ENCODE data around the gene TBX3.
A peak's percentile ranks its signal among the peaks of the same experiment; 100 is the strongest.

Gene TBX3

DNA sequence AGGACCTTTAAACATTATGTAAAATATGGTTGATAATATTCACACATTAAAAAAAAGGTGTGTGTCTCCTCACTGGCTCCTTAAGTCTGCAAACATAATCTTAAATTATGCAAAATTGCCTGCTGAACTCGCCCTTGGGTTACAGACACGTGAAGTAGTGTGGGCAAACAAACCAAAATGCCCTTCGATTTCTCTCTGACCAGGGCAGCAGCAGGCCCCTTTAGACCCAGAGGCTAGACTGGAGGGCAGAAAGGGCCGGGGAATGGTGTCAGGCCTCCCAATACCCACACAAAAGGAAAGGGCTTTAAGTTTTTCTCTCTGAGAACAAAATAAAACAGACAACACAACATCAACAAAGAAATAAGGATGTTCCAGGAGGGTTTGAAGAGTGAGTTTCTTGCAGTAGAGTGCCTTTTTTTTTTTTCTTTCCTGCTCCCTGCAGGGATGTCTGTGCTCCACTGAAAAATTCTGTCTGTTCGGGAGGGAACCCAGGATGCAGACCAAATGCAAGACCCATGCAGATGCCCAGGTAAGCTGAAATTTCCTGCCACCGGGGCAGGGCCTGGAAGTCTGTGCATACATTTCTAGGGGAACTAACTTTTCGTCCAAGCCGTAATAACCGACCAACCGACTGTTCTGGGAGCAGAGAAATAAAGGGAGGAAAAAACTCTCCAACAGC is 1.7 kb downstream of the TBX3 start:
- Histone ChIP-seq H3K9ac (ENCODE audit: low read depth, low read length) (peak overlapping the region; percentile 73; the same call in 1 of the 2 replicates), H3K9me3 (ENCODE audit: control insufficient read depth, insufficient read depth, low read length) (no peaks in the 10 kb centered on the region), H3K36me3 (ENCODE audit: insufficient read depth, low read length) (no peaks in the 10 kb centered on the region), H3K4me1 (ENCODE audit: insufficient read depth, low read length) (peaks cover 27% of the 10 kb centered on the region)

GRCh38 chr12:114681116-114681871 is 2.7 kb downstream of the TBX3 start:
- Histone ChIP-seq H3K4me1 (ENCODE audit: insufficient read depth, low read length) (peaks cover 20% of the 10 kb centered on the region), H3K9me3 (ENCODE audit: control insufficient read depth, insufficient read depth, low read length) (no peaks in the 10 kb centered on the region), H3K36me3 (ENCODE audit: insufficient read depth, low read length) (no peaks in the 10 kb centered on the region), H3K9ac (ENCODE audit: low read depth, low read length) (no peak overlapping the region)

GRCh38 chr12:114680604-114681069 is 3.3 kb downstream of the TBX3 start:
- H3K36me3 ChIP-seq (ENCODE audit: insufficient read depth, low read length), result no peaks in the 10 kb centered on the region
- no peak overlapping the region for H3K9ac ChIP-seq (ENCODE audit: low read depth, low read length)
- no peaks in the 10 kb centered on the region for H3K9me3 ChIP-seq (ENCODE audit: control insufficient read depth, insufficient read depth, low read length)
- H3K4me1 ChIP-seq (ENCODE audit: insufficient read depth, low read length), result peaks cover 18% of the 10 kb centered on the region

DNA sequence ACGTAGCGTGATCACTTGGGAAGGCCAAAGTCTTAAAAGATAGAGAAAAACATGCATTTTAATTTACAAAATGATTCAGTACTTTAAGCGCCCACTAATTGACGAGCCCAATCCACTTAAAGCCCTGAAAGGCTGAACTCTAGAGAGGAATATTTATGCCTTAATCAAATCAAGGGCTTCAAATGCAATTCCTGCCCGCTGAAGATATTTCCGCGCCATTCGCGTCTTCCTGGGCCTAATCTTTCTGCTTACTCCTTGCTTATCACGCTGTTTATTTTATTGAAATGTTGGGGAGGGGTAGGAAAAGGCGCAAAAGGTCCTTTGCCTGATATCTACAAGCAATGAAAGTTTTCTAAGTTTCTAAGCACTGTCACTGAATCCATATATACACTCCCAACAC is 4.0 kb downstream of the TBX3 start:
- H3K9ac ChIP-seq (ENCODE audit: low read depth, low read length), result no peak overlapping the region; the same call in 1 of the 2 replicates
- H3K9me3 ChIP-seq (ENCODE audit: control insufficient read depth, insufficient read depth, low read length), result no peaks in the 10 kb centered on the region
- no peaks in the 10 kb centered on the region for H3K36me3 ChIP-seq (ENCODE audit: insufficient read depth, low read length)
- peaks cover 24% of the 10 kb centered on the region for H3K4me1 ChIP-seq (ENCODE audit: insufficient read depth, low read length)

GRCh38 chr12:114679452-114679875 is 4.5 kb downstream of the TBX3 start:
- no peaks in the 10 kb centered on the region for H3K36me3 ChIP-seq (ENCODE audit: insufficient read depth, low read length)
- peaks cover 24% of the 10 kb centered on the region for H3K4me1 ChIP-seq (ENCODE audit: insufficient read depth, low read length)
- H3K9me3 ChIP-seq (ENCODE audit: control insufficient read depth, insufficient read depth, low read length), result no peaks in the 10 kb centered on the region
- H3K9ac ChIP-seq (ENCODE audit: low read depth, low read length), result no peak overlapping the region

- Histone ChIP-seq H3K9ac (ENCODE audit: low read depth, low read length) (no peak overlapping the region), H3K4me1 (ENCODE audit: insufficient read depth, low read length) (peaks cover 24% of the 10 kb centered on the region), H3K36me3 (ENCODE audit: insufficient read depth, low read length) (no peaks in the 10 kb centered on the region), H3K9me3 (ENCODE audit: control insufficient read depth, insufficient read depth, low read length) (no peaks in the 10 kb centered on the region)
These were observed 5.3 kb downstream of the TBX3 start for GRCh38 chr12:114678718-114679117.

DNA sequence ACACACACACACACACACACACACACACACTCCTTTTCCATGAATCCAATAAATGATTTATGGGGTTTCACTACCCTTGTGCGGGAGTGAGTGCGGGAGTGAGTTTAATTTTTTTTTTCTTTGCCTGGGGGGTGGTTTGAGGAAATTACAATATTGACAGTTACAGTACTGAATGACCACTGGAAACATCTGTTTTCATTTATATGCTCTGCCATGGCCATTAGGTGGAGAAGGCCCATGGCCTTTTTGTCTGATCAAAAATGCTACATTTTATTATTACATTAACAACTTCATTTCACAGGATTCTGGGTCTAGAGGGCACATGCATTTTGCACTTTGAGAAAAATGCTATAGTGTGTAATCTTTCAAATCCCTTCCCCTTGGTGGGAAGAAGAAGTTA is 5.9 kb downstream of the TBX3 start:
- Histone ChIP-seq H3K9ac (ENCODE audit: low read depth, low read length) (no peak overlapping the region), H3K9me3 (ENCODE audit: control insufficient read depth, insufficient read depth, low read length) (no peaks in the 10 kb centered on the region), H3K36me3 (ENCODE audit: insufficient read depth, low read length) (no peaks in the 10 kb centered on the region), H3K4me1 (ENCODE audit: insufficient read depth, low read length) (peaks cover 24% of the 10 kb centered on the region)

GRCh38 chr12:114676142-114676741 is 7.7 kb downstream of the TBX3 start:
- Histone ChIP-seq H3K4me1 (ENCODE audit: insufficient read depth, low read length) (peaks cover 18% of the 10 kb centered on the region), H3K9ac (ENCODE audit: low read depth, low read length) (no peak overlapping the region)

DNA sequence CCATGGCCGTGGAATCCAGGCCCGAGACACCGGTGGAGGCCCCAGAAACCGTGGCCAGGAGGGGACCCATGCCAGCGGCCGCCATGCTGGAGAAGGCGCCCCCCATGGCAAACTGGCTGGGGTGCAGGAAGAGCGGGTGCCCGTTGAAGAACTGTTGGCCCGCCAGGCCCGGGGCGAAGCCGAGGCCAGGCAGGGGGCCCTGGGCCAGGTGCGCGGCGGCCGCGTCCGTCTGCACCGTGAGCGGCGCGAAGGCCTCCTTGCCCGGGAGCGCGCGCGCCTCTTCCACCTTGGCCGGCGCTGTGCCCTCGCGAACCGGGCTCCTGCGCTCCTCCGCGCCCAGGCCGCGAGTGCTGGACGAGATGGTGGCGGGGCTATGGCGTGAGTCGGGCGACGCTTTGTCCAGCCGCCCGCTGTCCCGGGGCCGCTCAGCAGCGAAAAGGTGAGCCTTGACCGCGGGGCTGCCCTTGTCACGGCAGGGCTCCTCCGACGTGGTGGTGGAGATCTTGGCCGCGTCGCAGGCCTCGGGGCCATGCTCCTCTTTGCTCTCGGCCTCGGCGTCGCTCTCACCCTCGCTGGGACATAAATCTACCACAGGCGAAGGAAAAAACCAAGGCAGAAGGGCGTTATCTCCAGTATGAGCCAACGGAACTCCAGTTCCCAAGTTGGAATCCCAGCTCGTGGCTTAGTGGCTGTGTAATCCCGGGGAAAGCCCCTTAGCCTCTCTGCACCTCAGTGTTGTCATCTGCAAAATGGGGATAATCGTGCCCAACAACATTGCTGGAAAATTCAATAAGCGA is 9.5 kb downstream of the TBX3 start:
- H3K4me1 ChIP-seq (ENCODE audit: insufficient read depth, low read length), result peaks cover 20% of the 10 kb centered on the region
- H3K9me3 ChIP-seq (ENCODE audit: control insufficient read depth, insufficient read depth, low read length), result no peaks in the 10 kb centered on the region
- H3K36me3 ChIP-seq (ENCODE audit: insufficient read depth, low read length), result no peaks in the 10 kb centered on the region
- H3K9ac ChIP-seq (ENCODE audit: low read depth, low read length), result peak overlapping the region; percentile 29; the same call in 1 of the 2 replicates

More at GRCh38 chr12:114676142-114676741, 7.7 kb downstream of the TBX3 start:
- H3K36me3 ChIP-seq (ENCODE audit: insufficient read depth, low read length), result no peaks in the 10 kb centered on the region
- no peaks in the 10 kb centered on the region for H3K9me3 ChIP-seq (ENCODE audit: control insufficient read depth, insufficient read depth, low read length)

GRCh38 chr12:114673901-114674250 is 10.1 kb downstream of the TBX3 start:
- no peaks in the 10 kb centered on the region for H3K36me3 ChIP-seq (ENCODE audit: insufficient read depth, low read length)
- no peak overlapping the region; the same call in 1 of the 2 replicates for H3K9ac ChIP-seq (ENCODE audit: low read depth, low read length)
- no peaks in the 10 kb centered on the region for H3K9me3 ChIP-seq (ENCODE audit: control insufficient read depth, insufficient read depth, low read length)
- peaks cover 18% of the 10 kb centered on the region for H3K4me1 ChIP-seq (ENCODE audit: insufficient read depth, low read length)

- H3K9ac ChIP-seq (ENCODE audit: low read depth, low read length), result no peak overlapping the region; the same call in 1 of the 2 replicates
- H3K9me3 ChIP-seq (ENCODE audit: control insufficient read depth, insufficient read depth, low read length), result no peaks in the 10 kb centered on the region
- peaks cover 16% of the 10 kb centered on the region for H3K4me1 ChIP-seq (ENCODE audit: insufficient read depth, low read length)
- no peaks in the 10 kb centered on the region for H3K36me3 ChIP-seq (ENCODE audit: insufficient read depth, low read length)
These were observed 10.7 kb downstream of the TBX3 start for GRCh38 chr12:114673169-114673833.

GRCh38 chr12:114672817-114673168 is 11.2 kb downstream of the TBX3 start:
- Histone ChIP-seq H3K9me3 (ENCODE audit: control insufficient read depth, insufficient read depth, low read length) (no peaks in the 10 kb centered on the region), H3K36me3 (ENCODE audit: insufficient read depth, low read length) (no peaks in the 10 kb centered on the region), H3K9ac (ENCODE audit: low read depth, low read length) (no peak overlapping the region), H3K4me1 (ENCODE audit: insufficient read depth, low read length) (peaks cover 16% of the 10 kb centered on the region)

DNA sequence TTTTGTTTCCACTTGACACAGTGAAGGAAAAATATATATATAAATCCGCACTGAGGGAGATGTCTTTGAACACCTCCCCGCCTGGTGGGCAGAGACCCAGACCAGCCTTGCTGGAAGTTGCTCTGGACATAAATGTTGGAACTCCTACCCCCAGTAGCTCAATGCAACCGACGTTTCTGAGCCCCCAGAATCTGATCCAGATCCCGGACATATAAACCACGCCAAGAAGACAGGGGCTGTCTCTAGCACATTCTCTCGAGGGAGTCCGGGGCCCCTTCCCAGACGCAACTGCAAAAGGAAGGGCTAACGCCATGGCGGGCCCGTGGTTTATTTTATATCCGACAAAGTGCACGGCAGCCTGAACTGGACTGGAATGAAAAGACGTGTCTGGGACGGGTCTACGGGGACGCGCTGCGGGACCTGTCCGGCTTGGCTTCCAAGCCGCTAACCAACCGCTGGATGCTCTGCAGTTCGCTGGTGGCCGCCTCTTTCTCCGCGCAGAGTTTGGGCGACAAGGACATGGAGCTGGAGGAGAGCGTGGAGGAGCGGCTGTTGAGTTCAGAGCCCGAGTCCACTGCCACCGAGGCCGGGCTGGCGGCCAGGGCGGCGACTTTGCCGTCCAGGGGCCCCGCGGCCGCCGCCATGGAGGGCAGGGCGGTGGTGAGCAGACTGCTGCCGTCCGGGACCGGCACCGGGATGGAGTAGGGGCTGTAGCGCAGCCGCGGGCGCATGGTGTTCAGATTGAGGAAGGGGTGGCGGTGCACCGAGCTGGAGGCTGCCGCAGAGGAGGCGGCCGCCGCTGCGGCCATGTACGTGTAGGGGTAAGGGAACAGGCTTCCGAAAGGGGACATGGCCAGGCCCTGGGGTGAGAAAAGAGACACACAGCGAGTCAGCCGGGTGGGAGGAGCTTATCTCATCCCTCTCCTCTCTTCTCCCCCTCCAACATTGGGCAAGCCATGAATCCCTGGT is 12.2 kb downstream of the TBX3 start:
- H3K4me1 ChIP-seq (ENCODE audit: insufficient read depth, low read length), result peaks cover 20% of the 10 kb centered on the region
- peak overlapping the region; percentile 35; the same call in 1 of the 2 replicates for H3K9ac ChIP-seq (ENCODE audit: low read depth, low read length)

More for the DNA sequence above, 12.2 kb downstream of the TBX3 start:
- no peaks in the 10 kb centered on the region for H3K9me3 ChIP-seq (ENCODE audit: control insufficient read depth, insufficient read depth, low read length)
- H3K36me3 ChIP-seq (ENCODE audit: insufficient read depth, low read length), result no peaks in the 10 kb centered on the region
